ENCODE data around the gene ZDHHC14. TPM values are rescaled to one million over a fixed set of nuclear protein-coding genes. Genes with fewer than 3 reads are reported as not detected.
"Not testable (repeated sequence)": the region's sequence is repeated elsewhere in the genome, so short reads cannot be mapped to it uniquely, and the experiment has no call there.

The ZDHHC14 gene
- total RNA-seq, 2 experiments from 2014 or later, result 7.9 to 32.7 TPM

DNA sequence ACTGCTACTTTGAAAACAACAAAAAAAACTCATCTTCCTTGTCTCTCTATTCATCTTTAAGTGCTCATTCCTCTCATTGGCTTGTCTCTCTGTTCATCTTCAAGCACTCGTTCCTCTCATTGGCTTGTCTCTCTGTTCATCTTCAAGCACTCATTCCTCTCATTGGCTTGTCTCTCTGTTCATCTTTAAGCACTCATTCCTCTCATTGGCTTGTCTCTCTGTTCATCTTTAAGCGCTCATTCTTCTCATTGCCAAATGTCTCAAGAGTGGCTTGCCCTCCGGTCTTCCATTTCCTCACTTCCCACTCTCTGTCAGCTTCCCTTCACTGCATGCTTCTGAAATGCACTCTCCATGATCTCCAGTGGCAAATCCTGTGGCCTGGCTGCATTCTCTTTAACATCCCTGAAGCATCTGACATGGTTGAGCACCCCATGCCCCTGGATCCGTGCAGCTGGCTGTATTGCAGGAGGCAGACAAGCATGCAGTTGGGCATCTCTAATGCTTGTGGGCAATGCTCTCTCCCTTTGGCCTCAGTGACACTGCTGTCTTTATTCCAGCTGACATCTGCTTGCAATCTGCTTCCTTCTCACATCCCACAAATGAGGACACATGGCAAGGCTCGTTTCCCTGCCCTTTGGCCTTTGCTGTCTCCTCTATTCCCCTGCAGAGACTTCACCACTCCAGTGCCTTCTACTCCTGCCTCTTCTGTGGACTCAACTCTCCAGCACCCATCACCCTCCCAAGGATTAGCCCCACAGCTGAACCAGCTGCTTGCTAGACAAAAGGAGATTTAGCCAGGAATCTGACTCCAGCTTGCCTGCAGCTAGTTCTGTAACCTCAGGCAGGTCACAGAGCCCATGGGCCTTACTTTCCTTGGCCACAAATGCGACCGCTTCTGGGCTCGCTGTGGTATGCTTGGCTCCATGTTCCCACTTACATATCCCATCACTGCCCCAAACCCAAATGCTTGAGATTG lies 298.9 kb downstream of the ZDHHC14 start:
- H3K9me3 Mint-ChIP-seq (ENCODE audit: low read depth), result no peaks in the 10 kb centered on the region
- H3K27me3 Mint-ChIP-seq, result peaks cover 15% of the 10 kb centered on the region
- CTCF ChIA-PET, result no interaction called here
- no peak overlapping the region for H3K27ac Mint-ChIP-seq
- no peaks in the 10 kb centered on the region for H3K36me3 Mint-ChIP-seq
- no peak for ATAC-seq
- DNase-seq, result no peak
- H3K4me1 Mint-ChIP-seq, result no peaks in the 10 kb centered on the region
- H3K4me3 Mint-ChIP-seq, result no peak overlapping the region

- H3K9me3 Mint-ChIP-seq (ENCODE audit: low read depth), result no peaks in the 10 kb centered on the region
- H3K4me1 Mint-ChIP-seq, result no peaks in the 10 kb centered on the region
- CTCF ChIA-PET, result no interaction called here
- DNase-seq, result no peak
- H3K4me3 Mint-ChIP-seq, result no peak overlapping the region
- no peak overlapping the region for H3K27ac Mint-ChIP-seq
- peaks cover 15% of the 10 kb centered on the region for H3K27me3 Mint-ChIP-seq
- H3K36me3 Mint-ChIP-seq, result no peaks in the 10 kb centered on the region
- no peak for ATAC-seq
Measured at GRCh38 chr6:157681041-157681650, 300.2 kb downstream of the ZDHHC14 start.

- H3K9me3 Mint-ChIP-seq (ENCODE audit: low read depth), result no peaks in the 10 kb centered on the region
- H3K36me3 Mint-ChIP-seq, result no peaks in the 10 kb centered on the region
- no peak overlapping the region for H3K4me3 Mint-ChIP-seq
- no peak for DNase-seq
- no peak for ATAC-seq
- CTCF ChIA-PET, result no interaction called here
- H3K4me1 Mint-ChIP-seq, result no peaks in the 10 kb centered on the region
- H3K27ac Mint-ChIP-seq, result no peak overlapping the region
- H3K27me3 Mint-ChIP-seq, result peaks cover 13% of the 10 kb centered on the region
Measured at GRCh38 chr6:157682856-157683481, 302.0 kb downstream of the ZDHHC14 start.

DNA sequence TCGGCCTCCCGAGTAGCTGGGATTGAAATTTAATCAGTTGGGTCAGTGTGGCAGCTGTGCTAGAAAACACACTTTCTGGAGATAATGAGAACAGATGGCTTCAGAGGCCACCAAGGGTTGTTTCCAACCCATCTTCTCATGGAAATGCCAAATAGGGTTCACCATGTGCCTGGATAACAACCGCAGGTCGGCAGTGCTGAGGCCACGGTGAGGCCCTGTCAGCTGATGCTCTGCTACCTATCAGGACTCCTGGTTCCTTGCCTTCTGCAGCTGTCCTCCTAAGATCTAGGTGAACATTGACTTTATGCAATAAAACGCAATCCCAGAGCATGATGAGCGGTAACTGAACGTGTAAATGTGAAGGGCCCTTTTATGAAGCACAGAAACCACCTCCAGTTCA lies 302.7 kb downstream of the ZDHHC14 start:
- no peak overlapping the region for H3K4me3 Mint-ChIP-seq
- no peak for ATAC-seq
- CTCF ChIA-PET, result no interaction called here
- no peaks in the 10 kb centered on the region for H3K4me1 Mint-ChIP-seq
- no peaks in the 10 kb centered on the region for H3K9me3 Mint-ChIP-seq (ENCODE audit: low read depth)
- H3K27me3 Mint-ChIP-seq, result peaks cover 8% of the 10 kb centered on the region
- no peak overlapping the region for H3K27ac Mint-ChIP-seq
- no peaks in the 10 kb centered on the region for H3K36me3 Mint-ChIP-seq
- DNase-seq, result no peak

DNA sequence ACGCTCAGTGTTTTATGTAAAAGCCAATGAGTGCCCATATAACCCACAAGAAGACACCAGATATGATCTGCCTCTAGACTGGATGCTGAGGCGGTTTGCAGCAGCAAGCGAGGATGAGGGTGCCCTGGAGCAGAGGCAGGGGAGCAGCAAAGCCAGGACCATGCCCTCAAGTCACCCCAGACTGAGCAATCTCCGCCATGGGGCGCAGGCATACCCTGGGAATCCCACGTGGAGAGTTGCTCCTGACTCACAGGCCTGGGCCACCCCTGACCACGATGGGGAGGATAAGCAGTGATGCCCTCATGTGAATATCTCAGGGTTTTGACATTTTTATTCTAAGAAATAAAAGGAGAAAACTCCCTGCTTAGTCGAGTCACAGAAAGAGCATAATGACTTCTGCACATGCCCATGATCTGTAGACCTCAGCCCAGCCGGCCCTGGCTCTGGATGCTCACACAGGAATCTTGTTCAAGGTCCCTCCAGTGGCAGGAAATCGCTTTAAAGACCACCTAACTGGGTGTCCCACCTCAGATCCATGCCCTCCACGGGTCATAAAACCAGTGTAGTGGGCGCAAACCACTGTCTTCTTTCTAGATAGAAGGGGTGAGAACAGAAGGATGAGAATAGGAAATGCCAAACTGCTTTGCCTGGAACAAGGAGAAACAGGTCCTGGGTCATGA lies 303.8 kb downstream of the ZDHHC14 start:
- no peak for DNase-seq
- CTCF ChIA-PET, result interaction anchor here (0.5 kb wide), 1 partner anchor 31 kb away, joined by 3 read pairs; no protein-coding TSS in a partner anchor
- Mint-ChIP-seq H3K36me3 (no peaks in the 10 kb centered on the region), H3K4me3 (no peak overlapping the region), H3K4me1 (no peaks in the 10 kb centered on the region), H3K27ac (no peak overlapping the region), H3K9me3 (ENCODE audit: low read depth) (no peaks in the 10 kb centered on the region), H3K27me3 (peaks cover 6% of the 10 kb centered on the region)
- ATAC-seq, result no peak

GRCh38 chr6:157685596-157686280 lies 304.7 kb downstream of the ZDHHC14 start:
- Mint-ChIP-seq H3K4me3 (no peak overlapping the region), H3K4me1 (no peaks in the 10 kb centered on the region), H3K27ac (no peak overlapping the region), H3K27me3 (peaks cover 10% of the 10 kb centered on the region), H3K36me3 (no peaks in the 10 kb centered on the region), H3K9me3 (ENCODE audit: low read depth) (no peaks in the 10 kb centered on the region)
- ATAC-seq, result no peak
- DNase-seq, result no peak
- CTCF ChIA-PET, result no interaction called here

DNA sequence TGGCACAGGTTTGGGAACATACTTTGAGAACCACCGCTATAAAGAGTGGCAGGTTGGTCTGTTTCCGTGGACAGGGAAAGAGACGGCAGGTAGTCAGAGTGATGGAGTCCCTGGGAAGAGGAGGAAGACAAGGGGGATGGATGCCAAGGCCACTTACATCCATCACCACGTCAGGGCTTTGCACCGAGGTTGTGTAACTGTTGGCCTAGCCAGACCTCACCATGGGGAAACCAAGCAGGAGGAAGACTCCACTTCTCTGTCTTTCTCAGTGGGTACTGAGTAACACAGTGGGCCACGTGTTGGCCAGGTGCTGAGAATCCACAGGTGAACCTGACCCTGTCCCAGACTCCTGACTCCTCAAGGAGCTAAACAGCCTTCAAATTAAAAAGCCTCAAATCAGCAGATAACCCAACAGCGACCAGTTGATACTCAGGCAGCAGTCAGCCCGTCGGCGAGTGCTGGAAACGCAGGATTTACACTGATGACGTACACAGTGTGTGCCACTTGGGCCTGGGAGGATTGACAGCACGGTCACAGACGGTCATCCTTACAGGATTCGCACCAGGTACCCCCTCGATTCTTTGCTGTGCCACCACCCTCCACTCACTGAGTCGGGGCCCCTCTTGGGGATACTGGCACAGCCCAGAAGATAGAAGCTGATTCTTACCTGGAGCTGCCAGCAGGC lies 307.4 kb downstream of the ZDHHC14 start:
- CTCF ChIA-PET, result no interaction called here
- ATAC-seq, result no peak

DNA sequence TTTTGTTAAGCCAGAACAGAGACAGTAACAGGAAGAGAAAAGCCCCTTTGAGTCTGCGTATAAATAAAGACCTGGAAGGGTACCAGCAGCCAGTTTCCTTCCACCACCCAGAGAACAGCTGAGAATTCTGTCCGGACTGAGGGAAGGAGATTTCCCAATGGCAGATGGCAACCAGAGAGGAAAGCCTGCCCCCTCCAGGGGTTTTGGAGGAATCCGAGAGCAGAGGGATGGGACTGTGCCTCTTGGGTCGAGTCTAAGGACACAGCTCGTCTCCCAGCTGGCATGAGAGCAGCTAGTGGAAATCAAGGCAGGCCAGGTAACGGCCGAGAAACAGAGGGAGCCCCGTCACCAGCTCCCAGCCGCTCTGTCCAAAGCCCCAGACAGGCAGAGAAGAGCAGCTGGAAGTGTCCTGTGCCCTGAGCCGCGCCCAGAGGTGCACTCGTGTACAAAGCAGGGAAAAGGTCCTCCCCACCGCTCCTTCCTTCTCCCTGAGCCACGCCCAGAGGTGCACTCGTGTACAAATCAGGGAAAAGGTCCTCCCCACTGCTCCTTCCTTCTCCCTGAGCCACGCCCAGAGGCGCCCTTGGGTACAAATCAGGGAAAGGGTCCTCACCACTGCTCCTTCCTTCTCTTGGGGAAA lies 308.1 kb downstream of the ZDHHC14 start:
- no peak for DNase-seq
- no peak for ATAC-seq
- Mint-ChIP-seq H3K9me3 (ENCODE audit: low read depth) (no peaks in the 10 kb centered on the region), H3K4me1 (no peaks in the 10 kb centered on the region), H3K36me3 (no peaks in the 10 kb centered on the region), H3K27ac (no peak overlapping the region), H3K4me3 (no peak overlapping the region), H3K27me3 (peaks cover 25% of the 10 kb centered on the region)
- CTCF ChIA-PET, result interaction anchor here (1.2 kb wide), 1 partner anchor 18 kb away, joined by 3 read pairs; no protein-coding TSS in a partner anchor

More for the DNA sequence above, 307.4 kb downstream of the ZDHHC14 start:
- H3K9me3 Mint-ChIP-seq (ENCODE audit: low read depth), result no peaks in the 10 kb centered on the region
- no peaks in the 10 kb centered on the region for H3K36me3 Mint-ChIP-seq
- H3K4me3 Mint-ChIP-seq, result no peak overlapping the region
- H3K27me3 Mint-ChIP-seq, result peaks cover 20% of the 10 kb centered on the region
- H3K4me1 Mint-ChIP-seq, result no peaks in the 10 kb centered on the region
- no peak overlapping the region for H3K27ac Mint-ChIP-seq
- DNase-seq, result no peak

- H3K27me3 Mint-ChIP-seq, result peaks cover 31% of the 10 kb centered on the region
- H3K9me3 Mint-ChIP-seq (ENCODE audit: low read depth), result no peaks in the 10 kb centered on the region
- H3K27ac Mint-ChIP-seq, result no peak overlapping the region
- H3K4me3 Mint-ChIP-seq, result no peak overlapping the region
- no peak for ATAC-seq
- CTCF ChIA-PET, result interaction anchor here (0.7 to 1.2 kb wide), 2 partner anchors 19 to 280 kb away, joined by 3 read pairs; no protein-coding TSS in a partner anchor
- DNase-seq, result no peak
- no peaks in the 10 kb centered on the region for H3K4me1 Mint-ChIP-seq
- no peaks in the 10 kb centered on the region for H3K36me3 Mint-ChIP-seq
Measured at GRCh38 chr6:157689875-157690274, 308.9 kb downstream of the ZDHHC14 start.

DNA sequence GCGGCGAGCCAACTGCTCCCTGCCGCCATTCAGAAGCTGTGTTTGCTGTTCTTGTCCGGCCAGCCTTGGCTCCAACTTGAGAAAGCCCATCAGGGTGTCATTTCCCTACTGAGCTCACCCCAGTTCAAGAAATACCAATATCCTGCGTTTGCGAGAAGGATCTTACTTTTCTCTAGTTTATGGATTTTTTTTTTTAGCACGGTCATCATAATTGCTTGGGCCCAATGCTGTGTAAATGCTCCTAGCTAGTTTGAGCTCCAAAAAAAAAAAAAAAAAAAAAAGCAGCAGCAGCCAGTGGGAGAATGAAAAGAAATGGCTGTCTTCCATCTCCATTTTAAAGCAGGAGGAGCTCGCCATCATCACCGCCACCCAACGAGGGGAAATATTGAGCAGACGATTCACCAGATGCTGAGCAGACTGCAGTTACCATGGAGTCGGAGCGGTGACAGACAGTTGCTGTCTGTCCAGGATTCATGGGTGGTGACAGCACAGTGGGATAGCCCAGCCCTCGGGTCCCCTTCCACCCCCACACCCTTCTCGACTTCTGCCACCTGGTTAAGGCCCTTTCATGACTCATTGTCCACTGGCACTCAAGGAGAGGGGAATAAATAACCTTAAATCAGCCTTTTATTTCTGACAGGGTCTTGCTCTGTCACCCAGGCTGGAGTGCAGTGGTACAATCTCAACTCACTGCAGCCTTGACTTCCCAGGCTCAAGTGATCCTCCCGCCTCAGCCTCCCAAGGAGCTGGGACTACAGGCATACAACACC lies 309.6 kb downstream of the ZDHHC14 start:
- Mint-ChIP-seq H3K27me3 (peaks cover 34% of the 10 kb centered on the region), H3K4me1 (no peaks in the 10 kb centered on the region), H3K36me3 (no peaks in the 10 kb centered on the region), H3K9me3 (ENCODE audit: low read depth) (no peaks in the 10 kb centered on the region), H3K4me3 (no peak overlapping the region), H3K27ac (no peak overlapping the region)
- ATAC-seq, result no peak
- CTCF ChIA-PET, result interaction anchor here (0.6 to 1.2 kb wide), 3 partner anchors 9 to 279 kb away, joined by 3 read pairs; no protein-coding TSS in a partner anchor
- no peak for DNase-seq

DNA sequence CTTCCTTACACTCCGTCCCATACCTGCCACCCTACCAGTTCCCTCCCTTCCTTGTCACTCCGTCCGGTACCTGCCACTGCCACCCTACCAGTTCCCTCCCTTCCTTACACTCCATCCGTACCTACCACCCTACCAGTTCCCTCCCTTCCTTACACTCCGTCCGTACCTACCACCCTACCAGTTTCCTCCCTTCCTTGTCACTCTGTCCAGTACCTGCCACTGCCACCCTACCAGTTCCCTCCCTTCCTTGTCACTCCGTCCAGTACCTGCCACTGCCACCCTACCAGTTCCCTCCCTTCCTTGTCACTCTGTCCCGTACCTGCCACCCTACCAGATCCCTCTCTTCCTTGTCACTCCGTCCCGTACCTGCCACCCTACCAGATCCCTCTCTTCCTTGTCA lies 310.6 kb downstream of the ZDHHC14 start:
- H3K9me3 Mint-ChIP-seq (ENCODE audit: low read depth); H3K36me3 Mint-ChIP-seq; H3K27ac Mint-ChIP-seq; H3K4me3 Mint-ChIP-seq; H3K4me1 Mint-ChIP-seq; DNase-seq; ATAC-seq; CTCF ChIA-PET: not testable (repeated sequence)
- H3K27me3 Mint-ChIP-seq, result peaks cover 34% of the 10 kb centered on the region

Measured in activated CD8-positive, alpha-beta memory T cell treated with anti-CD3 and anti-CD28 coated beads, Interleukin-2, amount 10 ng/mL, durations not matched to agents 7 days and 5 days (primary cell).